HEK293T (cell line): ENCODE results near the gene C10orf71.

Experiments used
- FOXK2 ChIP-seq: fragments of 450-650 bp; IDR thresholded peaks from 2 replicates; pipeline ENCODE4 v1.6.1; 2016; ENCODE audit warnings: mild to moderate bottlenecking
- ZNF384 ChIP-seq: fragments of 450-650 bp; IDR thresholded peaks from 2 replicates; pipeline ENCODE4 v1.6.1; 2016
- TF ChIP-seq, protein P1 (sequence below): fragments of 450-650 bp; IDR thresholded peaks from 2 replicates; pipeline ENCODE4 v1.6.1; 2016

DNA sequence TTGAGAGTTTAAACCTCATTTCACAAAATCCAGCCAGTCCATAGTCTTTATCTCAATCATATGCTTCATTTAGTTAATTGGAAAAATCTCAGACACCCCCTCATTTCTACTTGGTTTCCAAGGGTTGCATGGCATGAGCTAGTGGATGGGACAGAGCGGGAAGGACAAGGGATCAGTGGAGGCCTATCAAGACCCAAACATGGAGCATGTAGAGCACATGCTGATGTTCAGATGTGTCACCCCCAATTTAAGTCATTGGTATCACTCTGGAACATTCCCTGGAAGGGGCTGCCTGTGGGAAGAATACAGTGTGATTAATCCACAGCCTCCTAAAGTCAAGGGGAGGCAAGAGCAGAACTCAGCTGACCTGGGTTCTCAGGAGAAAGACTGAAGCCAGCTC, 2.3 kb downstream of the C10orf71 start:
- no peak for TF ChIP-seq FOXK2
- no peak for TF ChIP-seq ZNF384
- TF ChIP-seq, protein P1, sequence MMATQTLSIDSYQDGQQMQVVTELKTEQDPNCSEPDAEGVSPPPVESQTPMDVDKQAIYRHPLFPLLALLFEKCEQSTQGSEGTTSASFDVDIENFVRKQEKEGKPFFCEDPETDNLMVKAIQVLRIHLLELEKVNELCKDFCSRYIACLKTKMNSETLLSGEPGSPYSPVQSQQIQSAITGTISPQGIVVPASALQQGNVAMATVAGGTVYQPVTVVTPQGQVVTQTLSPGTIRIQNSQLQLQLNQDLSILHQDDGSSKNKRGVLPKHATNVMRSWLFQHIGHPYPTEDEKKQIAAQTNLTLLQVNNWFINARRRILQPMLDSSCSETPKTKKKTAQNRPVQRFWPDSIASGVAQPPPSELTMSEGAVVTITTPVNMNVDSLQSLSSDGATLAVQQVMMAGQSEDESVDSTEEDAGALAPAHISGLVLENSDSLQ: no peak
